ENCODE measurements around the gene TTC16. TPM values are rescaled to one million over a fixed set of nuclear protein-coding genes. Genes with fewer than 3 reads are reported as not detected.

TTC16 gene
- total and polyA plus RNA-seq, 4 donors: 1.5 to 5.6 (median 2.7) TPM

DNA sequence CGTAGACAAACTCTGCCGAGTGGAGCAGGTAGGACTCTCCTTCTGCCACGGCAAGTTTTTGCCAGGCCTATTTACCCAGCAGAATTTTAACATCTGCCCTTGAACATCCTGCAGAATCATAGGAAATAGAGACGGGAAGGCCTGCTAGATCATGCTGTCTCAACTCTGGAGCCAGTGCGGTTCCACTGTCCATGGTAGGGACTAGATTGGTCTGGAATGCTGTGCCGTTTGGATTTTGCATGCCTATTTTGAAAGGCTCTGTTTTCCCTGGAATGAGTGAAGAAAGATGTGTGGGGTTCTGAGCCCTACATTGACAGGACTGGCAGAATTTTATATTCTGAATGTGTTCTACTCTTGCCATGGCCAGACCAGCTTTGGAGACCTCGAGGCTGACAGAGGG, 42.6 kb upstream of the TTC16 start:
- Histone ChIP-seq H3K9ac (ENCODE audit: insufficient read depth in 1 of 2, low read length in 2 of 2) (no peak overlapping the region), H3K36me3 (ENCODE audit: control insufficient read depth in 4 of 4, insufficient read depth in 4 of 4, low read length in 4 of 4) (peaks cover 12 to 34% (median 27%) of the 10 kb centered on the region in 4 donors), H3K27me3 (ENCODE audit: control insufficient read depth in 3 of 3, insufficient read depth in 3 of 3, low read length in 2 of 3) (no peaks in the 10 kb centered on the region), H3K27ac (ENCODE audit: low read depth in 1 of 2, low read length in 1 of 2) (no peak overlapping the region), H3K9me3 (ENCODE audit: control insufficient read depth in 4 of 4, insufficient read depth in 3 of 4, low read length in 3 of 4) (no peaks in the 10 kb centered on the region), H3K4me3 (no peak overlapping the region), H3K4me1 (ENCODE audit: control insufficient read depth in 5 of 5, insufficient read depth in 5 of 5, low read length in 5 of 5) (no peaks in the 10 kb centered on the region)
- DNase-seq (no peak), ATAC-seq (ENCODE audit: insufficient read depth, low FRiP score) (no peak)
- TF ChIP-seq, protein P1, sequence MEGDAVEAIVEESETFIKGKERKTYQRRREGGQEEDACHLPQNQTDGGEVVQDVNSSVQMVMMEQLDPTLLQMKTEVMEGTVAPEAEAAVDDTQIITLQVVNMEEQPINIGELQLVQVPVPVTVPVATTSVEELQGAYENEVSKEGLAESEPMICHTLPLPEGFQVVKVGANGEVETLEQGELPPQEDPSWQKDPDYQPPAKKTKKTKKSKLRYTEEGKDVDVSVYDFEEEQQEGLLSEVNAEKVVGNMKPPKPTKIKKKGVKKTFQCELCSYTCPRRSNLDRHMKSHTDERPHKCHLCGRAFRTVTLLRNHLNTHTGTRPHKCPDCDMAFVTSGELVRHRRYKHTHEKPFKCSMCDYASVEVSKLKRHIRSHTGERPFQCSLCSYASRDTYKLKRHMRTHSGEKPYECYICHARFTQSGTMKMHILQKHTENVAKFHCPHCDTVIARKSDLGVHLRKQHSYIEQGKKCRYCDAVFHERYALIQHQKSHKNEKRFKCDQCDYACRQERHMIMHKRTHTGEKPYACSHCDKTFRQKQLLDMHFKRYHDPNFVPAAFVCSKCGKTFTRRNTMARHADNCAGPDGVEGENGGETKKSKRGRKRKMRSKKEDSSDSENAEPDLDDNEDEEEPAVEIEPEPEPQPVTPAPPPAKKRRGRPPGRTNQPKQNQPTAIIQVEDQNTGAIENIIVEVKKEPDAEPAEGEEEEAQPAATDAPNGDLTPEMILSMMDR (IDR thresholded peaks at IDR 0.05; ENCODE audit: control extremely low read depth, extremely low read depth): no peak
- WGBS, 2 donors: 89 to 90% methylated on average over 7 of the region's 7 CpGs

DNA sequence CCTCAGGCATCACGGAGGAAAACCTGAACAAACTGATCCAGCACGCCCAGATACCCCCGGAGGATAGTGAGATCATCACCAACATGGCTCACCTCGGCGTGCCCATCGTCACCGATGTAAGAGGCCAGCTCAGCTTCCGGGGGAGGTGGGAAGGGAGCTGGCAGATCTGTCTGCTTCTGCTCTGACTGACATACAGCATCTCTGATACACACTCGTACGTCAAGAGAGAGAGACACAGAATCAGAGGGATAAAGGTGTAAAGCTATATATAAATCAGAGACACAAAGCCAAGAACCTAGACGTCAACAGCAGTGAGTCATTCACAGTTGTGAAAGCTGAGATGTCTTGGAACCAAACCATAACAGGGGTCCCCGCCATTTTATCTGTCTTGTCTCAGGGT, 39.2 kb upstream of the TTC16 start:
- no peaks in the 10 kb centered on the region for H3K27me3 ChIP-seq (ENCODE audit: control insufficient read depth in 3 of 3, insufficient read depth in 3 of 3, low read length in 2 of 3)
- no peak overlapping the region for H3K9ac ChIP-seq (ENCODE audit: insufficient read depth in 1 of 2, low read length in 2 of 2)
- ATAC-seq (ENCODE audit: insufficient read depth, low FRiP score): no peak
- no peak overlapping the region for H3K4me3 ChIP-seq
- H3K36me3 ChIP-seq (ENCODE audit: control insufficient read depth in 4 of 4, insufficient read depth in 4 of 4, low read length in 4 of 4): peaks cover 16 to 55% (median 29%) of the 10 kb centered on the region in 4 donors
- H3K27ac ChIP-seq (ENCODE audit: low read depth in 1 of 2, low read length in 1 of 2): no peak overlapping the region
- no peaks in the 10 kb centered on the region for H3K4me1 ChIP-seq (ENCODE audit: control insufficient read depth in 5 of 5, insufficient read depth in 5 of 5, low read length in 5 of 5)
- DNase-seq: no peak
- H3K9me3 ChIP-seq (ENCODE audit: control insufficient read depth in 4 of 4, insufficient read depth in 3 of 4, low read length in 3 of 4): no peaks in the 10 kb centered on the region
- TF ChIP-seq, protein P1 (IDR thresholded peaks at IDR 0.05; ENCODE audit: control extremely low read depth, extremely low read depth): no peak
- 94 to 95% methylated on average over 12 of the region's 12 CpGs for WGBS, 2 donors

DNA sequence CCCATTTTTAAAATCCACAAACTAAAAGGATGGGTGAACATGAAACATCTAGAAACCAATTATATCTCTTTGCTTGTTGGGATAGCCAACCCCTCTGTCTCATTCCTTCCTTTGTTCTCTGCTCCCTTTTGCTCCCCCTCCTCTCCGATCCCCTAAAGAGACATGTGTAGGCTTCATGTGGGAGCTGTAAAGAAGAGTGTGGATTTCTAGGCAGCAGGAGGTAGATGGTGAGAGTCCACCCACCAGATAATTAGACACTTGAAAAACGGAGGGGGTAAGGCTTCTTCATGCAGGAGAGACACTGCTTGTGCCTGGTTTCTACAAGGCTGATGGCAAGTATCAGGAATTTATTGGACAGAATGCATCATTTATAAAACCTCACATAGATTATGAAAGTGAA, 36.4 kb upstream of the TTC16 start:
- Histone ChIP-seq H3K4me3 (no peak overlapping the region), H3K4me1 (ENCODE audit: control insufficient read depth in 5 of 5, insufficient read depth in 5 of 5, low read length in 5 of 5) (no peaks in the 10 kb centered on the region), H3K27ac (ENCODE audit: low read depth in 1 of 2, low read length in 1 of 2) (no peak overlapping the region), H3K9me3 (ENCODE audit: control insufficient read depth in 4 of 4, insufficient read depth in 3 of 4, low read length in 3 of 4) (no peaks in the 10 kb centered on the region), H3K27me3 (ENCODE audit: control insufficient read depth in 3 of 3, insufficient read depth in 3 of 3, low read length in 2 of 3) (no peaks in the 10 kb centered on the region), H3K9ac (ENCODE audit: insufficient read depth in 1 of 2, low read length in 2 of 2) (no peak overlapping the region), H3K36me3 (ENCODE audit: control insufficient read depth in 4 of 4, insufficient read depth in 4 of 4, low read length in 4 of 4) (peaks cover 11 to 69% (median 32%) of the 10 kb centered on the region in 4 donors)
- TF ChIP-seq, protein P1 (IDR thresholded peaks at IDR 0.05; ENCODE audit: control extremely low read depth, extremely low read depth): no peak
- DNase-seq (no peak), ATAC-seq (ENCODE audit: insufficient read depth, low FRiP score) (no peak)
- 89 to 92% methylated on average over 2 of the region's 2 CpGs for WGBS, 2 donors

- DNase-seq (no peak), ATAC-seq (ENCODE audit: insufficient read depth, low FRiP score) (no peak)
- no peak overlapping the region for H3K4me3 ChIP-seq
- no peaks in the 10 kb centered on the region for H3K9me3 ChIP-seq (ENCODE audit: control insufficient read depth in 4 of 4, insufficient read depth in 3 of 4, low read length in 3 of 4)
- H3K36me3 ChIP-seq (ENCODE audit: control insufficient read depth in 4 of 4, insufficient read depth in 4 of 4, low read length in 4 of 4): peaks cover 11 to 71% (median 34%) of the 10 kb centered on the region in 4 donors
- H3K9ac ChIP-seq (ENCODE audit: insufficient read depth in 1 of 2, low read length in 2 of 2): no peak overlapping the region
- H3K27me3 ChIP-seq (ENCODE audit: control insufficient read depth in 3 of 3, insufficient read depth in 3 of 3, low read length in 2 of 3): no peaks in the 10 kb centered on the region
- H3K27ac ChIP-seq (ENCODE audit: low read depth in 1 of 2, low read length in 1 of 2): no peak overlapping the region
- TF ChIP-seq, protein P1 (IDR thresholded peaks at IDR 0.05; ENCODE audit: control extremely low read depth, extremely low read depth): no peak
- 92 to 95% methylated on average over 11 of the region's 11 CpGs for WGBS, 2 donors
- H3K4me1 ChIP-seq (ENCODE audit: control insufficient read depth in 5 of 5, insufficient read depth in 5 of 5, low read length in 5 of 5): no peaks in the 10 kb centered on the region
Measured at GRCh38 chr9:127680226-127680625, 35.7 kb upstream of the TTC16 start.
